Measurements from ENCODE around the gene CEP295NL.

Gene CEP295NL, protein sequence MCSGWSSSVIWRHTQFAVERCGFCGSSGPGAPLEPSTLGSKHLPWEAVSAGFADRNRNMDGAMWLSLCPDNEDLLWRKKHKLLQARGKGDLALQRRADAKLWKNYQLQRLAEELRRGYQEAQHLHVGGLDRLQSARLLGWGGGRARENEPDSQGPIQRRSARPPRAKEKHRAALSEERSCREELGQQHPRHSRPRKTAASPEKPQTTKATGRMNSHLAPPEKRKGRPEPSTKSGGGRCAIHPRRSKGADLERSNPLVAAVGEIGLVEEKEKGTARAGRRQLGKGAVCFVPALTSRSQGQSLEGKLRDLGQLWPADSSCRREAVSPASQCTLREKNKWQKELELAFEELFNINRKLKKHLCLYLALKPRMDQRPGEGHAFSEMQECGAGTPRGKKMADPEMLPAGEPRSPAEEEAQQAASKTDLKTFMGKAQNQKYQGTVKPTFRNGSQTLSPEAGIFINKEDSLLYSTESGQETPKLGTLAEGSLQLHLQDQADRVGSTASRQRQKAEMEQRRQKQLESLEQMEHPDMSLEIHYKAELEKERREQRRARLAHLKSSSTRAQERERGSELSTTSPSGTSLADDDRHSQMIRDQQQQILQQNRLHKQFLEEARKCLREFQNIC

DNA sequence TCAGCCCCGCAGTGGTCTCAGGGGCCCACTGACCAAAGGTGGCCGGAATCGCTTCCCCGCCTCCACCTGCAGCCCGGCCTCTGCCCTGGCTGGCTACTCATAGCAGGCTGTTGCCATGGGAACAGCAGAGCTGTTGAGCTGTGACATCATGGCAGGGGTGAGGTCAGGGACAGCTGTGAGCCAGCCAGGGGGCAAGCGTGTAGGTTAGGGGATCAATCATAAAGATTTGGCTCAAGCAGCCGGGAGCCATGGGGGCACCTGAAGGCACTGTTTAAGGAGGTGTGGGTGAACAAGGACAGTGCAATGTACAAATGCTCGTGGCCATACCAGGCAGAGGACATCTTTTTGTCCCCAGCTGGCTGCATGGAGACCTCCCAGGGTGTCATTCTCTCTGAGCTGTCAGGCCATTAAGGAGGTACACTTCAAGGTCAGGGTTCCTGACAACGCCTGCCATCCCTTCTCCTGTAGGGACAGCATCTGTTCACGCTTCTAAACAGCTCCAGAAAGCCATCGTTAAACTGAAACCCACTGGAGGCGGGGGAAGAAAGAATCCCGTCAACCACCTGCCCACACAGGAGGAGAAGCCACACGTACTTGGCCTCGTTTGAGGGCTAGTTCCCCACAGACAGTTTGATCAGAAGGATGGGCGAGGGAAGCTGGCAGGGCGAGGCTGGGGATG, at the start of gene CEP295NL:
TSS of gene CEP295NL (minus strand) at position 101 of the 679 bp plus-strand sequence. CDS start 1,373 bp downstream, outside the sequence.
- H3K27ac ChIP-seq = peak within 1 kb of the TSS; percentile 20
- DNase-seq (ENCODE audit: low spot score) = no peak
- ChIA-PET CTCF (interaction anchor here (0.6 to 1.4 kb wide), 2 partner anchors 12 to 38 kb away, joined by 3 to 4 read pairs; no protein-coding TSS in a partner anchor), POLR2A (ENCODE audit: low non-redundant PET) (no interaction called here)
- TF ChIP-seq, protein P1, sequence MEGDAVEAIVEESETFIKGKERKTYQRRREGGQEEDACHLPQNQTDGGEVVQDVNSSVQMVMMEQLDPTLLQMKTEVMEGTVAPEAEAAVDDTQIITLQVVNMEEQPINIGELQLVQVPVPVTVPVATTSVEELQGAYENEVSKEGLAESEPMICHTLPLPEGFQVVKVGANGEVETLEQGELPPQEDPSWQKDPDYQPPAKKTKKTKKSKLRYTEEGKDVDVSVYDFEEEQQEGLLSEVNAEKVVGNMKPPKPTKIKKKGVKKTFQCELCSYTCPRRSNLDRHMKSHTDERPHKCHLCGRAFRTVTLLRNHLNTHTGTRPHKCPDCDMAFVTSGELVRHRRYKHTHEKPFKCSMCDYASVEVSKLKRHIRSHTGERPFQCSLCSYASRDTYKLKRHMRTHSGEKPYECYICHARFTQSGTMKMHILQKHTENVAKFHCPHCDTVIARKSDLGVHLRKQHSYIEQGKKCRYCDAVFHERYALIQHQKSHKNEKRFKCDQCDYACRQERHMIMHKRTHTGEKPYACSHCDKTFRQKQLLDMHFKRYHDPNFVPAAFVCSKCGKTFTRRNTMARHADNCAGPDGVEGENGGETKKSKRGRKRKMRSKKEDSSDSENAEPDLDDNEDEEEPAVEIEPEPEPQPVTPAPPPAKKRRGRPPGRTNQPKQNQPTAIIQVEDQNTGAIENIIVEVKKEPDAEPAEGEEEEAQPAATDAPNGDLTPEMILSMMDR (conservative IDR thresholded peaks at IDR 0.05; ENCODE audit: low read depth) = no peak

DNA sequence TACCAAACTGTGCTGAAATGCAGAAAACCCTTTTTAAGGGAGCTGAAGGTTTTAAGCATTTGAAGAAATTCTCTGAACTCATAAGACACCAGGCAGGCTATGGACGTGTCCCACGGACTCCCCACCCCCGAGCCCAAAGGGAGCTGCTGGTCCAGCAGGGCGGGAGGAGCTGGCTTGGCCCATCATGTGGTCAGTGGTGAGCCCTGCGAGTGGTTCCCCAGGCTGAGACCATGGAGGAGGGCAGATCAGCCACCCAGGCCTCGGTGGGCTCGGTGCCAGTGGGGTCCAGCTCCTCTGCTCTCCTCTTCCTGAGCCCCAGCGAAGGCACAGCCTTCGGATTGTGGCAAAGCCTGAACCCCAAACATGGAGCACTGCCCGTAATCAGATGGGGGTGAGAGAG, 49.7 kb upstream of the CEP295NL start:
- TF ChIP-seq, protein P1 (conservative IDR thresholded peaks at IDR 0.05; ENCODE audit: low read depth) = no peak
- ChIA-PET CTCF (interaction anchor here (1.7 kb wide), 1 partner anchor 19 kb away, joined by 4 read pairs; no protein-coding TSS in a partner anchor), POLR2A (ENCODE audit: low non-redundant PET) (no interaction called here)
- no peak overlapping the region for H3K27ac ChIP-seq
- no peak for DNase-seq (ENCODE audit: low spot score)

DNA sequence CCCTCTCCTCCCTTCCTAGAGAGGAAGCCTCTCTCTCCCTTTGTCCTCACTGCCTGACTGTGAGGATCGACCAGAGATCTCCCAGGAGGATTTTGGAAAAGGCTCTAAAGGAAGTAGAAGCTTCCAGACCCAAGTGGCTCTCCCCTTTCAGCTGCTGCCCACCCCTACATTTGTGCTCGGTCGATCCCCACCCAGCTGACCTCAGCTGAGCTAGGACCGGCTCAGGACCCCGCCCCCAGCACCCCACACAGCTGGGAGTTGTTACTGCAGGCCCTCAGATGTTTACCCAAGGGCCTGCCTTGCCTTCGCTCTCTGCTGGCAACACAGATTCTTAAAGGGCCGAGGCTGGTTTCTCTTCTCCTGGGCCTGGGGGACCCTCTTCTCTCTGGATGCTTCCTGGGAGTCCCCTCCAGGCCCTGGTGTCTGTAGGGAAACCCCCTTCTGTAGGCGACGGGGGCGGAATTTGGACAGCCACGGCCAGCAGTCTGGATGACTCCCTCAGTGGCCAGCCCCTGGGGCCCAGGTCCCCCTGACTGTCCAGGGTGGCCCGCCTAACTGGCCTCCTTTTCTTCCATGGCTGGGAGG, 49.1 kb upstream of the CEP295NL start:
- TF ChIP-seq, protein P1 (conservative IDR thresholded peaks at IDR 0.05; ENCODE audit: low read depth) = no peak
- ChIA-PET POLR2A (ENCODE audit: low non-redundant PET) (no interaction called here), CTCF (interaction anchor here (1.7 kb wide), 1 partner anchor 19 kb away, joined by 4 read pairs; no protein-coding TSS in a partner anchor)
- H3K27ac ChIP-seq = no peak overlapping the region
- no peak for DNase-seq (ENCODE audit: low spot score)

DNA sequence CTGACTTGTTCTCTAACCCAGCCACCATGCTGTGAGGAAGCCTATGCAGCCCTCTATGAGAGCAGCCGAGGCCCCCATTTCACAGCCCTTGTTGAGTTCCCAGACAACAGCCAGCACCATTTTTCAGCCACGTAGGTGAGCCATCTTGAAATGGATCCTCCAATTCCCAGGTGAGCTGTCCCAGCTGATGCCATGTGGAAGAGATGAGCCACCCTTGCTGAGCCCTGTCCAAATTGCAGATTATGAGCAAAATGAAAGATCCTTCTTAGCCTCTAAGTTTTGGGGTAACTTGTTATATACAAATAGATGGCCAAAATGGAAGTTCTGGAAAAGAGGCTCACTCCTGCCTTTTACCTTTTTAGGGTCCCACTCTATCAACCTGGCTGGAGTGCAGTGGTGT, 47.9 kb upstream of the CEP295NL start:
- DNase-seq (ENCODE audit: low spot score) = no peak
- ChIA-PET POLR2A (ENCODE audit: low non-redundant PET) (no interaction called here), CTCF (no interaction called here)
- no peak overlapping the region for H3K27ac ChIP-seq
- TF ChIP-seq, protein P1 (conservative IDR thresholded peaks at IDR 0.05; ENCODE audit: low read depth) = no peak

DNA sequence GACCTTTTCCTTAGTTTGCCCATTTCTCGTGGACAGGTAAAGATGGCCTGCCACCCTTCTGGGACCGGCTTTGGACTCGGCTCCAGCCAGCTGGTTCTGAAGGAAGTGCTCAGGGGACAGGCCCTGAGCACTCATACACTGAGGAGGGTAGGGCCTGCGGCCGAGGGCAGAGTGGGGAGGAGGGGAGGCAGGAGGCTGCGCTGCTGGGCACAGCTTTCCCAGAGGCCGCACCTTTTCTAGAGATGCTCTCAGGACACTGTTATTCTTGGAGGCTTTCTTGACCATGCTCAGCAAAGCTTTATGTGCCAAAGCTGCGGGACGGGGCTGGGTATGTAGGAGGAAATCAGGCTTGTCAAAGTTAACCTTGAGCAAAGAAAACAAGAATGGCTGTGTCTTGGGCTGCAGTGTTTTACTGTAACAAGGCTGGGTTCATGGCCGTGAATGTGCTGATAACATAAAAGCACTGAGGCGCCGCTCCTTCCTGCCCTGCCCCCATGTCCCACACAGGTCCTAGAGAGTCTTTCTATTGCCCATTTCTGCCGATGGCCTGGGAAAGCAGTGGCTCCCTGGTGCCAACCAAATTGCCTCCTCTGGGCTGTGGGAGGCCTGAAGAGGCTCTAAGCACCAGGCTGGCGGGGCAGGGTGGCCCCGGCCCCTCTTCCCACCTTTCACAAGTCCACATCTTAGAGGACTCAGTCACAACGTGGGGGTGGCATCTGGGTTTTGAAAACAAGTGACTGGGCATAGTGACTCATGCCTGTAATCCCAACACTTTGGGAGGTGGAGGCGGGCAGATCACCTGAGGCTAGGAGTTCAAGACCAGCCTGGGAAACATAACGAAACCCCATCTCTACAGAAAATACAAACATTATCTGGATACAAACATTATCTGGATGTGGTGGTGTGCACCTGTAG, 44.5 kb upstream of the CEP295NL start:
- ChIA-PET POLR2A (ENCODE audit: low non-redundant PET) (no interaction called here), CTCF (no interaction called here)
- TF ChIP-seq, protein P1 (conservative IDR thresholded peaks at IDR 0.05; ENCODE audit: low read depth) = no peak
- H3K27ac ChIP-seq = peak overlapping the region; percentile 6; the same call in 1 of the 2 replicates
- DNase-seq (ENCODE audit: low spot score) = no peak
